ENCODE data around the gene SDC1.

The SDC1 gene

GRCh38 chr2:20156076-20156759 is 68.7 kb downstream of the SDC1 start:
- DNase-seq (ENCODE audit: insufficient read length, low spot score) (no peak), FAIRE-seq (no peak)

GRCh38 chr2:20153131-20153851 is 71.6 kb downstream of the SDC1 start:
- FAIRE-seq, result peak; percentile 16
- no peak for DNase-seq (ENCODE audit: insufficient read length, low spot score)

- FAIRE-seq (no peak), DNase-seq (ENCODE audit: insufficient read length, low spot score) (no peak)
Observed at GRCh38 chr2:20150806-20151571, 73.9 kb downstream of the SDC1 start.
